GM23248 (cell line): ENCODE data around the gene MYO10. TPM values are rescaled to one million over a fixed set of nuclear protein-coding genes. Genes with fewer than 3 reads are reported as not detected.
A peak's percentile ranks its signal among the peaks of the same experiment; 100 is the strongest.

Experiments used
- DNase-seq: peaks from one replicate; pipeline ENCODE4 v3.0.0-alpha.2; 2015
- H2AFZ ChIP-seq: fragments of 200-600 bp; sonication (generic); 2 replicates; pipeline ENCODE4 v1.6.1; 2016; ENCODE audit warnings: antibody characterized with exemption
- H3F3A ChIP-seq: fragments of 200-600 bp; sonication (generic); 2 replicates; pipeline ENCODE4 v1.6.1; 2016; ENCODE audit warnings: mild to moderate bottlenecking, antibody characterized with exemption, mixed run types; ENCODE audit not compliant: insufficient read depth
- H3K27ac ChIP-seq: fragments of 200-600 bp; sonication (generic); 2 replicates; pipeline ENCODE4 v1.5.1; 2016; ENCODE audit warnings: mild to moderate bottlenecking
- H3K27me3 ChIP-seq: fragments of 200-600 bp; sonication (generic); replicated peaks from 2 replicates; pipeline ENCODE4 v1.6.1; 2016; ENCODE audit warnings: mild to moderate bottlenecking; ENCODE audit not compliant: insufficient read depth
- H3K36me3 ChIP-seq: fragments of 200-600 bp; sonication (generic); 2 replicates; pipeline ENCODE4 v1.6.1; 2016; ENCODE audit warnings: low read depth, mild to moderate bottlenecking
- H3K4me1 ChIP-seq: fragments of 200-600 bp; sonication (generic); 2 replicates; pipeline ENCODE4 v1.6.1; 2016; ENCODE audit warnings: mild to moderate bottlenecking; ENCODE audit not compliant: insufficient read depth
- H3K4me2 ChIP-seq: fragments of 200-600 bp; sonication (generic); one replicate; pipeline ENCODE4 v1.6.1; 2016; ENCODE audit warnings: mild to moderate bottlenecking; ENCODE audit not compliant: unreplicated experiment
- H3K4me3 ChIP-seq: fragments of 200-600 bp; sonication (generic); 2 replicates; pipeline ENCODE4 v1.5.1; 2016; ENCODE audit warnings: mild to moderate bottlenecking
- H3K79me2 ChIP-seq: fragments of 200-600 bp; sonication (generic); 2 replicates; pipeline ENCODE4 v1.6.1; 2016; ENCODE audit warnings: mild to moderate bottlenecking; ENCODE audit not compliant: insufficient read depth
- H3K9ac ChIP-seq: fragments of 200-600 bp; sonication (generic); 2 replicates; pipeline ENCODE4 v1.6.1; 2016; ENCODE audit warnings: mild to moderate bottlenecking
- H3K9me2 ChIP-seq: fragments of 200-600 bp; sonication (generic); 2 replicates; pipeline ENCODE4 v1.6.1; 2016; ENCODE audit warnings: mixed run types, mild to moderate bottlenecking, moderate library complexity; ENCODE audit not compliant: insufficient read depth
- H3K9me3 ChIP-seq: fragments of 200-600 bp; sonication (generic); one replicate; pipeline ENCODE4 v1.6.1; 2017; ENCODE audit warnings: low read depth
- H4K20me1 ChIP-seq: fragments of 200-600 bp; sonication (generic); 2 replicates; pipeline ENCODE4 v1.6.0; 2016; ENCODE audit not compliant: insufficient read depth
- EZH2 ChIP-seq: fragments of 200-600 bp; sonication (generic); IDR thresholded peaks from 2 replicates; pipeline ENCODE4 v1.6.1; 2018; ENCODE audit warnings: antibody characterized with exemption, mild to moderate bottlenecking; ENCODE audit not compliant: insufficient read depth, poor library complexity, severe bottlenecking
- EZH2phosphoT487 ChIP-seq: fragments of 200-600 bp; sonication (generic); IDR thresholded peaks from 2 replicates; pipeline ENCODE4 v1.6.1; 2018; ENCODE audit warnings: antibody characterized with exemption, moderate library complexity, mild to moderate bottlenecking, low read depth; ENCODE audit not compliant: insufficient read depth
- WGBS, 2 experiments: methylation state at CpG; one replicate each; pipeline ENCODE4 v1.1.6; 2015 to 2017; ENCODE audit warnings: low lambda C conversion rate in 2 of 2, low coverage in 1 of 2; ENCODE audit errors: missing lambda C conversion rate in 2 of 2; 5-methylcytosine and 5-hydroxymethylcytosine counted together
- in situ Hi-C: fragments of 300-500 bp; cut with MboI; formaldehyde crosslinking; loops from 2 replicates; pipeline ENCODE4 v1.15.0; 2020
- polyA plus RNA-seq: library from polyadenylated mRNA; unstranded; fragments of >200 nt; fragmentation: Nextera tagmentation; extraction: Ambion mirVana; gene quantifications from 2 replicates; pipeline ENCODE4 v1.2.1, GENCODE V29; 2016
- total RNA-seq: library from RNA; depleted of rRNA; stranded (reverse); fragments of >200 nt; shearing (Covaris generic); gene quantifications from 2 replicates; pipeline ENCODE4 v1.2.3, GENCODE V29; 2014

Gene MYO10
- total and polyA plus RNA-seq, 2 experiments from 2014 or later = 43.2 to 47.0 TPM

GRCh38 chr5:16749626-16750025 lies 186.5 kb downstream of the MYO10 start:
- Histone ChIP-seq H3K4me3 (no peak overlapping the region), H3K9me2 (no peaks in the 10 kb centered on the region), H3K9ac (no peak overlapping the region), H3K27me3 (no peaks in the 10 kb centered on the region), H3K4me2 (no peak overlapping the region), H2AFZ (no peak overlapping the region), H4K20me1 (no peaks in the 10 kb centered on the region), H3K27ac (no peak overlapping the region), H3K9me3 (no peaks in the 10 kb centered on the region), H3K79me2 (peaks cover 66% of the 10 kb centered on the region), H3F3A (peaks cover 48% of the 10 kb centered on the region), H3K4me1 (no peaks in the 10 kb centered on the region), H3K36me3 (peaks cover 8% of the 10 kb centered on the region; the same call in 1 of the 2 replicates)
- in situ Hi-C loops = no loop called here
- WGBS, 2 experiments = 62 to 64% methylated on average over 4 of the region's 4 CpGs
- no peak for DNase-seq
- TF ChIP-seq EZH2phosphoT487 (no peak), EZH2 (no peak)

- Histone ChIP-seq H3K9me2 (no peaks in the 10 kb centered on the region), H3K79me2 (peaks cover 74% of the 10 kb centered on the region), H3K27ac (no peak overlapping the region), H3K27me3 (no peaks in the 10 kb centered on the region), H3K4me2 (no peak overlapping the region), H3K9me3 (no peaks in the 10 kb centered on the region), H3K36me3 (no peaks in the 10 kb centered on the region; the same call in 1 of the 2 replicates), H3K9ac (no peak overlapping the region), H3K4me1 (peaks cover 17% of the 10 kb centered on the region), H2AFZ (no peak overlapping the region), H4K20me1 (no peaks in the 10 kb centered on the region), H3K4me3 (no peak overlapping the region), H3F3A (peaks cover 53% of the 10 kb centered on the region)
- in situ Hi-C loops = no loop called here
- WGBS, 2 experiments = 94 to 95% methylated on average over 15 of the region's 15 CpGs
- TF ChIP-seq EZH2 (no peak), EZH2phosphoT487 (no peak)
- no peak for DNase-seq
Measured at GRCh38 chr5:16744164-16744880, 191.8 kb downstream of the MYO10 start.

- WGBS, 2 experiments = 97 to 99% methylated on average over 5 of the region's 5 CpGs
- Histone ChIP-seq H3K9ac (no peak overlapping the region), H3K27ac (peak overlapping the region; percentile 63), H3K27me3 (no peaks in the 10 kb centered on the region), H3K4me2 (no peak overlapping the region), H4K20me1 (no peaks in the 10 kb centered on the region), H3F3A (peaks cover 60% of the 10 kb centered on the region), H3K9me2 (no peaks in the 10 kb centered on the region), H2AFZ (no peak overlapping the region), H3K4me3 (no peak overlapping the region), H3K79me2 (peaks cover 84% of the 10 kb centered on the region), H3K36me3 (no peaks in the 10 kb centered on the region; the same call in 1 of the 2 replicates), H3K4me1 (peaks cover 17% of the 10 kb centered on the region), H3K9me3 (no peaks in the 10 kb centered on the region)
- in situ Hi-C loops = no loop called here
- TF ChIP-seq EZH2 (no peak), EZH2phosphoT487 (no peak)
- DNase-seq = peak; percentile 8
Measured at GRCh38 chr5:16742938-16743337, 193.2 kb downstream of the MYO10 start.

DNA sequence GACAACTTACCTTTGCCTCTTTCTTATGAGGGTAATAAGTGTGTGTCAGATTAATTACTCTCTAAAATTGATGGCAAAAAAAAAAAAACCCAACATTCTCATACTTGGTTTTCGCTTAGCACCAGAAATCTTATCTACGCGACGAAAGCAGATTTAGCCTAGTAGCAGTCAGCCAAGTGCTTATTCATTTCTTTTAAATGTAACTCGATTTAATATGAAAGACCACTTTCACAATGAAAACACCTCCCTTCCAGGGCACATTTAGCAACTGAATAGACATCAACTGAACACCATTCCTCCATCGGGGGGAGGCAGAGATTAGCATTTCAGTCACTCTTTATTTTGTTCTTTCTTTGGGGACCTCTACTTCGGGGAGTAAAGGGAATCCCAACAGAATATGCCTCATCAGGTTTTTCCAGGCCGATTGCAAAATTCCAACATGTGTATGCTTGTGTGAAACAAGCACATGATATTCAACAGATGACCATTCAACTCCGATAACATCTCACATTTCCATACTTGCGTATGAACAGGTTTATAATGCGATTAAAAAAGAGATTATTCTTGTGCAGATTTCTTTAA lies 195.2 kb downstream of the MYO10 start:
- TF ChIP-seq EZH2 (no peak), EZH2phosphoT487 (no peak)
- Histone ChIP-seq H3K9me2 (no peaks in the 10 kb centered on the region), H4K20me1 (no peaks in the 10 kb centered on the region), H3K36me3 (no peaks in the 10 kb centered on the region), H3K9ac (peak overlapping the region; percentile 57), H3K9me3 (no peaks in the 10 kb centered on the region), H3F3A (peaks cover 61% of the 10 kb centered on the region), H3K27ac (peak overlapping the region; percentile 63), H3K79me2 (peaks cover 88% of the 10 kb centered on the region), H3K4me1 (peaks cover 26% of the 10 kb centered on the region), H3K4me2 (peak overlapping the region; percentile 8), H3K4me3 (no peak overlapping the region), H2AFZ (peak overlapping the region; percentile 36; the same call in 1 of the 2 replicates), H3K27me3 (no peaks in the 10 kb centered on the region)
- DNase-seq = peak; percentile 51
- WGBS, 2 experiments = 54 to 63% methylated on average over 11 of the region's 11 CpGs
- in situ Hi-C loops = no loop called here
